SU-DHL-6 (cell line): ENCODE results near the gene GADD45G.

ENCODE experiments used
- H2AFZ ChIP-seq: fragments of 200-600 bp; sonication (generic); 2 replicates; pipeline ENCODE4 v1.6.1; 2014; ENCODE audit warnings: low read depth, mild to moderate bottlenecking, moderate library complexity, mixed read lengths, antibody characterized with exemption, low read length; ENCODE audit not compliant: severe bottlenecking
- H3F3A ChIP-seq: fragments of 200-600 bp; shearing (Covaris generic); 2 replicates; pipeline ENCODE4 v1.6.0; 2016; ENCODE audit warnings: antibody characterized with exemption, mild to moderate bottlenecking; ENCODE audit not compliant: insufficient read depth
- H3K27ac ChIP-seq: fragments of 200-600 bp; sonication (generic); 2 replicates; pipeline ENCODE4 v1.5.1; 2016; ENCODE audit warnings: low read depth, mild to moderate bottlenecking, low read length, moderate library complexity, mixed read lengths
- H3K27me3 ChIP-seq: fragments of 200-600 bp; sonication (generic), shearing (Covaris generic); 2 replicates; pipeline ENCODE4 v1.6.0; 2014; ENCODE audit warnings: mild to moderate bottlenecking, low read length
- H3K36me3 ChIP-seq: fragments of 200-600 bp; sonication (generic); 2 replicates; pipeline ENCODE4 v1.6.1; 2014; ENCODE audit warnings: mild to moderate bottlenecking, low read length, mixed read lengths
- H3K4me2 ChIP-seq: fragments of 300-600, 200-600 bp; shearing (Covaris generic), sonication (generic); 2 replicates; pipeline ENCODE4 v1.6.0; 2014; ENCODE audit warnings: low read length, low read depth, mild to moderate bottlenecking; ENCODE audit not compliant: poor library complexity, severe bottlenecking
- H3K4me3 ChIP-seq: fragments of 200-600 bp; sonication (generic); 2 replicates; pipeline ENCODE4 v1.5.1; 2014; ENCODE audit warnings: antibody characterized with exemption, low read length, mild to moderate bottlenecking, mixed read lengths; ENCODE audit not compliant: insufficient read depth, poor library complexity, severe bottlenecking
- H3K79me2 ChIP-seq: fragments of 200-600 bp; sonication (generic); 2 replicates; pipeline ENCODE4 v1.6.1; 2014; ENCODE audit warnings: mild to moderate bottlenecking, low read length, moderate library complexity; ENCODE audit not compliant: insufficient read depth
- H3K9ac ChIP-seq: fragments of 200-600 bp; sonication (generic); 2 replicates; pipeline ENCODE4 v1.7.0; 2014; ENCODE audit warnings: mild to moderate bottlenecking, low read length
- H3K9me2 ChIP-seq: fragments of 200-600 bp; sonication (generic); replicated peaks from 2 replicates; pipeline ENCODE4 v1.6.1; 2014; ENCODE audit warnings: low read length; ENCODE audit not compliant: insufficient read depth
- H3K9me3 ChIP-seq: fragments of 200-600 bp; sonication (generic); 2 replicates; pipeline ENCODE4 v1.6.1; 2014; ENCODE audit warnings: low read length, mixed read lengths; ENCODE audit not compliant: insufficient read depth
- H4K20me1 ChIP-seq: fragments of 200-600 bp; sonication (generic); 2 replicates; pipeline ENCODE4 v1.6.1; 2014; ENCODE audit warnings: low read depth, mild to moderate bottlenecking, antibody characterized with exemption, low read length, moderate library complexity, mixed read lengths
- CTCF ChIP-seq: fragments of 200-600 bp; sonication (generic); IDR thresholded peaks from one replicate; pipeline ENCODE4 v1.5.1; 2017; ENCODE audit warnings: antibody characterized with exemption, mild to moderate bottlenecking, low read length, moderate library complexity; ENCODE audit not compliant: insufficient read depth, poor library complexity, severe bottlenecking
- EZH2phosphoT487 ChIP-seq: fragments of 200-600 bp; sonication (generic), shearing (Covaris generic); conservative IDR thresholded peaks from 2 replicates; pipeline ENCODE4 v1.6.1; 2018; ENCODE audit warnings: mild to moderate bottlenecking, antibody characterized with exemption, low read length, moderate library complexity, mixed read lengths

Gene GADD45G

GRCh38 chr9:89655056-89655989, 50.5 kb downstream of the GADD45G start:
- Histone ChIP-seq H4K20me1 (no peaks in the 10 kb centered on the region), H3K36me3 (no peaks in the 10 kb centered on the region), H3K9me2 (no peaks in the 10 kb centered on the region), H3K27me3 (no peaks in the 10 kb centered on the region; the same call in 1 of the 2 replicates), H2AFZ (no peak overlapping the region), H3K27ac (no peak overlapping the region), H3K4me2 (no peak overlapping the region), H3K9me3 (no peaks in the 10 kb centered on the region), H3F3A (no peaks in the 10 kb centered on the region), H3K9ac (no peak overlapping the region), H3K79me2 (no peaks in the 10 kb centered on the region), H3K4me3 (no peak overlapping the region)
- TF ChIP-seq CTCF (no peak), EZH2phosphoT487 (no peak)
